CMK (cell line): Measurements from ENCODE around the gene BPIFB4.
A peak's percentile ranks its signal among the peaks of the same experiment; 100 is the strongest.
"Not testable (repeated sequence)": the region's sequence is repeated elsewhere in the genome, so short reads cannot be mapped to it uniquely, and the experiment has no call there.

Source experiments
- DNase-seq: peaks from one replicate; pipeline ENCODE4 v3.0.0-alpha.2; 2010; ENCODE audit warnings: low read depth

BPIFB4 gene

GRCh38 chr20:33086052-33086722 lies 6.7 kb downstream of the BPIFB4 start:
- no peak for DNase-seq

- no peak for DNase-seq
These were observed 11.7 kb downstream of the BPIFB4 start for GRCh38 chr20:33091147-33091546.

- no peak for DNase-seq
These were observed 12.2 kb downstream of the BPIFB4 start for GRCh38 chr20:33091693-33092092.

GRCh38 chr20:33092361-33092760 lies 12.9 kb downstream of the BPIFB4 start:
- no peak for DNase-seq

GRCh38 chr20:33093074-33093473 lies 13.6 kb downstream of the BPIFB4 start:
- DNase-seq, result no peak

- DNase-seq, result no peak
These were observed 14.1 kb downstream of the BPIFB4 start for GRCh38 chr20:33093582-33093981.

- DNase-seq, result no peak
These were observed 15.8 kb downstream of the BPIFB4 start for GRCh38 chr20:33095249-33095648.

GRCh38 chr20:33095902-33096584 lies 16.6 kb downstream of the BPIFB4 start:
- DNase-seq, result peak; percentile 53

GRCh38 chr20:33097001-33097400 lies 17.6 kb downstream of the BPIFB4 start:
- DNase-seq, result no peak

GRCh38 chr20:33099843-33100538 lies 20.5 kb downstream of the BPIFB4 start:
- no peak for DNase-seq

- DNase-seq, result no peak
These were observed 24.1 kb downstream of the BPIFB4 start for GRCh38 chr20:33103556-33103955.

GRCh38 chr20:33104336-33104735 lies 24.9 kb downstream of the BPIFB4 start:
- DNase-seq, result no peak

- DNase-seq, result no peak
These were observed 26.0 kb downstream of the BPIFB4 start for GRCh38 chr20:33105316-33105924.

- not testable (repeated sequence) for DNase-seq
These were observed 26.7 kb downstream of the BPIFB4 start for GRCh38 chr20:33106058-33106620.

- no peak for DNase-seq
These were observed 29.2 kb downstream of the BPIFB4 start for GRCh38 chr20:33108661-33109060.

GRCh38 chr20:33110147-33110825 lies 30.8 kb downstream of the BPIFB4 start:
- no peak for DNase-seq

- DNase-seq, result no peak
These were observed 31.9 kb downstream of the BPIFB4 start for GRCh38 chr20:33111306-33111705.

GRCh38 chr20:33112547-33113386 lies 33.3 kb downstream of the BPIFB4 start:
- DNase-seq, result no peak

- no peak for DNase-seq
These were observed 34.0 kb downstream of the BPIFB4 start for GRCh38 chr20:33113387-33113908.

- not testable (repeated sequence) for DNase-seq
These were observed 36.1 kb downstream of the BPIFB4 start for GRCh38 chr20:33115501-33115900.
